Adipocyte (in vitro differentiated cells): ENCODE data around the gene LLGL1.
"Not testable (repeated sequence)": the region's sequence is repeated elsewhere in the genome, so short reads cannot be mapped to it uniquely, and the experiment has no call there.

ENCODE experiments used
- DNase-seq: peaks from one replicate; pipeline ENCODE4 v3.0.0-alpha.2; 2015; ENCODE audit warnings: low read depth
- H3K27me3 ChIP-seq: replicated peaks from 2 replicates; pipeline ENCODE4 v1.7.0; 2013; ENCODE audit warnings: mild to moderate bottlenecking, low read length, moderate library complexity; ENCODE audit not compliant: control insufficient read depth, insufficient read depth
- H3K36me3 ChIP-seq: 2 replicates; pipeline ENCODE4 v1.7.0; 2013; ENCODE audit warnings: low read length, mild to moderate bottlenecking, moderate library complexity; ENCODE audit not compliant: control insufficient read depth, insufficient read depth, severe bottlenecking
- H3K4me1 ChIP-seq: 2 replicates; pipeline ENCODE4 v1.7.0; 2013; ENCODE audit warnings: mild to moderate bottlenecking, low read length, moderate library complexity; ENCODE audit not compliant: control insufficient read depth, insufficient read depth
- H3K4me3 ChIP-seq: 2 replicates; pipeline ENCODE4 v1.7.0; 2013; ENCODE audit warnings: mild to moderate bottlenecking, low read length, moderate library complexity
- H3K9ac ChIP-seq: 2 replicates; pipeline ENCODE4 v1.7.0; 2013; ENCODE audit warnings: mild to moderate bottlenecking, low read length, moderate library complexity
- H3K9me3 ChIP-seq: 2 replicates; pipeline ENCODE4 v1.7.0; 2013; ENCODE audit warnings: mild to moderate bottlenecking, low read length, moderate library complexity; ENCODE audit not compliant: control insufficient read depth

LLGL1 gene

DNA sequence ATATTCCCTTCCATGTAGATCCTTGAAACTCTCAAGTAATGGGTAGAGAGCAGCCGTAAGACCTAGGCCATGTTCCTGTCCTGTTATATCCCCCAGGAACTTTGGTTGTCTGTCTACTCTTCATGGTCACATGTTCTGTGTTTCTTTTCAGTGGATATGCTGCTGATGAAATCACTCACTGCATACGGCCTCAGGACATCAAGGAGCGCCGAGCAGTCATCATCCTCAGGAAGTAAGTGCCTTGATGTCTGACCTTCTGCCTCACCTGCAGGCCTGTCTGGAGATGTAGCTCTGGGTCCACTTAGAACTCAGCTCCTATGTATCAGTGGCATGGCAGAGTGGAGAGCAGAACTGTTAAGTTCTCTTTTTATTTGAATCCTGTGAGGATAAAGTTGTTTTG, 30.6 kb upstream of the LLGL1 start:
- no peaks in the 10 kb centered on the region for H3K9me3 ChIP-seq
- no peak overlapping the region for H3K9ac ChIP-seq
- peaks cover 35% of the 10 kb centered on the region for H3K4me1 ChIP-seq
- no peak for DNase-seq
- no peaks in the 10 kb centered on the region for H3K27me3 ChIP-seq
- no peak overlapping the region for H3K4me3 ChIP-seq
- peaks cover 47% of the 10 kb centered on the region for H3K36me3 ChIP-seq

DNA sequence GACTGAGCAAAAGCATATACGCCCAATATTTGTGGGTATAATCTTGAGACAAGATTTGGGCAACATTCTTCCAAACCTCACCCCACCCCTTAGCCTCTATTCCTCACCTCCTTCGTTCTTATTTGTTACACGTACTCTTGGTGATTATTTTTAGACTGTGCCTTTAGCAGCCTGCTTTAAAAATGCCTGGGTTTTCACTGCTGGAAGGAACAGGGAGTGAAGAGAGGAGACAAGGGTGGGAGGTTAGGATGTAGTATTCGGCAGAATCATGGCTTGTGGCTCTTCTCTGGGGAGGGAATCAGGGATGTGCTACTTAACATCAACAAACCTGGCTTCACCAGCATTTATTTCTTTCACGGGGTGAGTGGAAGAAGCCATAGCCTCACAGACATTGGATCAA, 30.2 kb upstream of the LLGL1 start:
- Histone ChIP-seq H3K36me3 (peaks cover 50% of the 10 kb centered on the region), H3K9me3 (no peaks in the 10 kb centered on the region)

DNA sequence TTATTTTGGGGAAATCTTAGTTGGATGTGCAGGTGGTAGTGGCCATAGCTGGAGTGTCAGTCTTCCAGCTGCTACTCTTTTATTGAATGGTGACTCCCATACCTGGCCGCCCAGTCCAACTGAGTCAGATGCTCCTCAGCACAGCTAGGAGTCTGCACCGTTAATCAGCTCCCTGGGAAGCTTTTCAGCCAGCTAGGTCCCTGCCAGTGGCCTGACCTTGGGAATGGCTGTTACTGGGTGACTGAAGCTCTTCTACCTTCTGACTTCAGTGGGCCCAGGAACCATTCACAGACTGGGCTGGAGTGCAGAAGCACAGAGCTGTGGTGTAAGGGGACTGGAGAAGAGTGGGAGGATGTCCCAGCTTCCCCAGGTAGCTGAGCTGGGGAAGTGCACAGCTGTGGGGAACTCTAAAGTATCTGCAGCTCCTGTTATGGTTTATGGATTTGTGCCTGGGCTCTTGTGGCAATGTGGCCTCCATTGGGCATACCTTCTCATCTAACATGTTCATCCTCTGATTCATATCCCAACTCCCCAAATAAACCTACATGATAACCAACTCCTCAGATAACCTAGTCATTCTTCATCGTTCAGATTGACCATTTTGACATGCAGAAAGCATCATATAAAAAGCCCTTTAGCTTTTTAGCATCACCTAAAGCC, 27.8 kb upstream of the LLGL1 start:
- peaks cover 17% of the 10 kb centered on the region for H3K4me1 ChIP-seq
- no peaks in the 10 kb centered on the region for H3K27me3 ChIP-seq
- no peak overlapping the region for H3K9ac ChIP-seq
- H3K4me3 ChIP-seq = no peak overlapping the region
- no peak for DNase-seq
- peaks cover 61% of the 10 kb centered on the region for H3K36me3 ChIP-seq
- H3K9me3 ChIP-seq = no peaks in the 10 kb centered on the region

More for the DNA sequence above, 30.2 kb upstream of the LLGL1 start:
- Histone ChIP-seq H3K4me1 (peaks cover 31% of the 10 kb centered on the region), H3K27me3 (no peaks in the 10 kb centered on the region), H3K4me3 (no peak overlapping the region), H3K9ac (no peak overlapping the region)
- DNase-seq = no peak

DNA sequence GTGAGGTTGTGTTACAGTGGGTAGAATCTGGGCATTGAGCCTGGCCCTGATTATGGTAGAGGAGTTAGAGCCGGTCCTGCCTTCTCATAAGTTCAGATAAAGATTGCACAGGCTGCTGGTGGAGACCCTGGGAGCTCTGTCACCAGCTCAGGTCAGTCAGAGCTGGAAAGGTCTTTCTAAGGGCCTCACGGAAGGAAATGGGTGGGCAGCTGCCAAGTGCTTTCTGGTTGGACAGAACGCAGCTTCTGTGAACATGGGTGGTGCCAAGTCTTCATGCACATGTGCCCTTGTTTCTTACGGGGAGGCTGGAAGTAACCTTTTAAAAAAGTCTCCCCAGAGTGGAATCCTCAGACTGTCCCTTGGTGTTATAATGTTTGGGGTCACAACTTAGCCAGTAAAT, 26.9 kb upstream of the LLGL1 start:
- no peak for DNase-seq
- Histone ChIP-seq H3K27me3 (no peaks in the 10 kb centered on the region), H3K9ac (no peak overlapping the region), H3K9me3 (no peaks in the 10 kb centered on the region), H3K4me1 (peaks cover 17% of the 10 kb centered on the region), H3K4me3 (no peak overlapping the region), H3K36me3 (peaks cover 68% of the 10 kb centered on the region)

DNA sequence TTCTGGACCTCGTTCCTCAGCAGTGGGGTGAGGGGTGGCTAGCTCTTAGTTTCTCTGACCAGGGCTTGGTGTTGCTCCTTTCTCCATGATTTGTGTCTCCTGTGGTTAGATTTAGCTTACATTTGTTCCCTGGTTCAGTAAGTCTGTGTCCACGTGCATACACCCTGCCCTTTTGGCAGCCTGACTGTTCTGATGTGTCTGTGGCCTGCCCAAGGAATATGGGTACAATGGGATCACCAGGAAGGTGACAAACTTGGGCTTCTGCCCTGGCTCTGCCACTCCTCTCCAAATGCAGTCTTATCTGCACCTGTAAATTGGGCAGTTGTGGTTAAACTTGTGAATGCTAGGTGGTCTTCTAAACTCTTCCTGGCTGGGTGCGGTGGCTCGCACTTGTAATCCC, 24.3 kb upstream of the LLGL1 start:
- no peaks in the 10 kb centered on the region for H3K9me3 ChIP-seq
- H3K4me1 ChIP-seq = peaks cover 17% of the 10 kb centered on the region
- no peak overlapping the region for H3K9ac ChIP-seq
- H3K4me3 ChIP-seq = no peak overlapping the region
- DNase-seq = no peak
- peaks cover 76% of the 10 kb centered on the region for H3K36me3 ChIP-seq
- H3K27me3 ChIP-seq = no peaks in the 10 kb centered on the region

DNA sequence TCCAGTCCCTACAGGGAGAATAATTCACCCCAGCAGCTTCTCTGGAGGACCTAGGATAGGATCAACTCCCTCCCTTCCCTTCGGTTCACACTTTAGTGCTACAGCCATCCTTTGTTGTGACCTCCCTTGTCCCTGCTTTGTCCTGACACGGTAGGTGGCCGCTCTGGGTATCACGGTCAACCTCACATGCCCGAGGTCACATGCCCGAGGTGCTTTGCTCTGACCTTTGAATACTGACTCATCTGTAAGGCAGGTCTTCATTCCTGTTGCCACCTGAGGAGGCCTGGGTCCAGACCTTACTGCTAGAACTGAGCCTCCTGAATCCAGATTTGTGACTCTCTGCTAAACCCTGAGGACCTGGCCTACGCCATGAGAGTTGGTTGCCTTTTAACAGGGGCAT, 22.1 kb upstream of the LLGL1 start:
- Histone ChIP-seq H3K27me3 (no peaks in the 10 kb centered on the region), H3K4me1 (peaks cover 8% of the 10 kb centered on the region), H3K9me3 (no peaks in the 10 kb centered on the region), H3K4me3 (no peak overlapping the region), H3K9ac (no peak overlapping the region), H3K36me3 (peaks cover 75% of the 10 kb centered on the region)
- no peak for DNase-seq

DNA sequence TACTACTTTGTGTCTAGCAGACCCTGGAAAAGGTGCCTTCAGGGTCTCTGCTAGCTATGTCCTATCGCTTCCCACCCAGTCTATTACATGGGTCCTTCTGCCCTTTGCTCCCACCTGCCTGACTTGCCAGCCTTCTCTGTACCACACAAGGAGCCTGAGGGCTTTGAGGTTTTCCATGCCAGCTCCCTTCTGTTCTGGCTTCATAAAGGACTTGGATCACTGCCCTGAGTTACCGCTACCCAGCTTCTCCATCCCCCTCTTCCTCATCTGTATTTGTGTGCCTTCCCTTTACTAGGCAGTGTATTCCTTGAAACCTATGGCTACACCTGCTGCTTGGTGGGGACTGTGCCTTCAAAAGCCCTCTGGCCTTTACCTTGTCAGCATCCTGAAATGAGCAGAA, 19.6 kb upstream of the LLGL1 start:
- Histone ChIP-seq H3K4me1 (no peaks in the 10 kb centered on the region), H3K9ac (no peak overlapping the region), H3K4me3 (no peak overlapping the region), H3K36me3 (peaks cover 83% of the 10 kb centered on the region), H3K27me3 (no peaks in the 10 kb centered on the region), H3K9me3 (no peaks in the 10 kb centered on the region)
- no peak for DNase-seq

DNA sequence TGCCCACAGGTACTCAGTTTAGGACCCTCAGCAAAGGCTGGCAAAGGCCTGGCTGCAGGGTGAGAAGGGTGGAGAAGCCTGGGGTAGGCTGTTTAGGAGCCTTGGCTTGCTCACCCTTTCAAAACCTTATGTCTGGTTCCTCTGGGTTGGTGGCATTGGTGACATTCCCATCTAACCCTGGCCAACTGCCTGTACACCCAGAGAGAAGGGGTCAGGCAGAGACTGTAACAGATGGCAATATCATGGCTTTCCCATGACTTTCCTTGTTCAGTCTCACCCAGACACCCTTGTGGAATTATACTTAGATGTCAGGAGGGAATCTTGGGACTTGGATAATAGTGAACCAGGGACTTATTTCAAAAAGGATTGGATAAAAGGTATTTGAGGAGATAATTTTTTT, 18.5 kb upstream of the LLGL1 start:
- no peak overlapping the region for H3K4me3 ChIP-seq
- H3K27me3 ChIP-seq = no peaks in the 10 kb centered on the region
- H3K9ac ChIP-seq = no peak overlapping the region
- no peaks in the 10 kb centered on the region for H3K4me1 ChIP-seq
- peaks cover 81% of the 10 kb centered on the region for H3K36me3 ChIP-seq
- DNase-seq = no peak
- H3K9me3 ChIP-seq = no peaks in the 10 kb centered on the region

DNA sequence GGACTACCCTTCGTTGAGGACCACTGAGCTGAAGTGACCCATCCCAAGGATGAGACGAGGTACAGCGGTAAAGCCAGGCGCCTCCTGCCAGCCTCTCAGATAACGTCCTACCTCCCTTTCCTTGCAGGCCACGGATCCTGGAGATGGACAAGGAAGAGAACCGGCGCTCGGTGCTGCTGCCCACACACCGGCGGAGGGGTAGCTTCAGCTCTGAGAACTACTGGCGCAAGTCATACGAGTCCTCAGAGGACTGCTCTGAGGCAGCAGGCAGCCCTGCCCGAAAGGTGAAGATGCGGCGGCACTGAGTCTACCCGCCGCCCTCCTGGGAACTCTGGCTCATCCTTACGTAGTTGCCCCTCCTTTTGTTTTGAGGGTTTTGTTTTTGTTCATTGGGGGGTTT, 17.3 kb upstream of the LLGL1 start:
- no peak for DNase-seq
- Histone ChIP-seq H3K9me3 (no peaks in the 10 kb centered on the region), H3K4me1 (no peaks in the 10 kb centered on the region), H3K4me3 (no peak overlapping the region), H3K27me3 (no peaks in the 10 kb centered on the region), H3K36me3 (peaks cover 79% of the 10 kb centered on the region), H3K9ac (no peak overlapping the region)

DNA sequence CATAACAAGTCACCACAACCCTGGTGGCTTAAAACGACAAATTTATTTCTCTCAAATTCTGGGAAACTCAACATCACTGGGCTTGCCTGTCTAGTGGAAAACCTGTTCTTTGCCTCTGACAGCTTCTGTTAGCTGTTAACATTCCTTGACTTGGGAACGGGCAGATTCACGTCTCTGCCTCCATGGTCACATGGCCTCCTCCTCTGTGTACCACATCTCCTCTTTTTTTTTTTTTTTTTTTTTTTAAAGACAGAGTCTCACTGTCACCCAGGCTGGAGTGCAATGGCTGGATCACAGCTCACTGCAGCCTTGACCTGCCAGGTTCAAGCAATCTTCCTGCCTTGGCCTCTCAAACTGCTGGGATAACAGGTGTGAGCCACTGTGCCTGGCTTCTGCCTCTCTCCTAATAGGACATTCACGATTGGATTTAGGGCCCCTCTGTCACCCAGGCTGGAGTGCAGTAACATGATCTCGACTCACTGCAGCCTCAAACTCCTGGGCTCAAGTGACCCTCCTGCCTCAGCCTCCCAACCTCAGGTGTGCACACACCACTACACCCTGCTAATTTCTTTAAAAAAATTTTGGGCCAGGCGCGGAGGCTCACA, 11.7 kb upstream of the LLGL1 start:
- H3K36me3 ChIP-seq = peaks cover 23% of the 10 kb centered on the region
- no peaks in the 10 kb centered on the region for H3K27me3 ChIP-seq
- no peak overlapping the region for H3K4me3 ChIP-seq
- H3K9ac ChIP-seq = no peak overlapping the region
- no peak for DNase-seq
- H3K4me1 ChIP-seq = peaks cover 6% of the 10 kb centered on the region
- H3K9me3 ChIP-seq = no peaks in the 10 kb centered on the region

DNA sequence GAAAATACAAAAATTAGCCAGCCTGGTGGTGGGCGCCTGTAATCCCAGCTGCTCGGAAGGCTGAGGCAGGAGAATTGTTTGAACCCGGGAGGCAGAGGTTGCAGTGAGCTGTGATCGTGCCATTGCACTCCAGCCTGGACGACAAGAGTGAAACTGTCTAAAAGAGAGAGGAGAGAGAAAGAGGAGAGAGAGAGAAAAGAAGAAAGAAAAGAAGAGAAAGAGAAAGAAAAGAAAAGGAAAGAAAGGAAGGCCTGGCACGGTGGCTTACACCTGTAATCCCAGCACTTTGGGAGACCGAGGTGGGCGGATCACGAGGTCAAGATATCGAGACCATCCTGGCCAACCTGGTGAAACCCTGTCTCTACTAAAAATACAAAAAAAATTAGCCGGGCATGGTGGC, 8.5 kb upstream of the LLGL1 start:
- not testable (repeated sequence) for H3K9ac ChIP-seq, H3K9me3 ChIP-seq, H3K36me3 ChIP-seq, H3K4me3 ChIP-seq, DNase-seq, H3K27me3 ChIP-seq
- H3K4me1 ChIP-seq = peaks cover 29% of the 10 kb centered on the region
